Ecto neural progenitor cell (in vitro differentiated cells): ENCODE results near the gene RGPD5.
"Not testable (repeated sequence)": the region's sequence is repeated elsewhere in the genome, so short reads cannot be mapped to it uniquely, and the experiment has no call there.

ENCODE experiments used
- DNase-seq: peaks from one replicate; pipeline ENCODE4 v3.0.0-alpha.2; 2018; ENCODE audit warnings: low spot score

The RGPD5 gene

DNA sequence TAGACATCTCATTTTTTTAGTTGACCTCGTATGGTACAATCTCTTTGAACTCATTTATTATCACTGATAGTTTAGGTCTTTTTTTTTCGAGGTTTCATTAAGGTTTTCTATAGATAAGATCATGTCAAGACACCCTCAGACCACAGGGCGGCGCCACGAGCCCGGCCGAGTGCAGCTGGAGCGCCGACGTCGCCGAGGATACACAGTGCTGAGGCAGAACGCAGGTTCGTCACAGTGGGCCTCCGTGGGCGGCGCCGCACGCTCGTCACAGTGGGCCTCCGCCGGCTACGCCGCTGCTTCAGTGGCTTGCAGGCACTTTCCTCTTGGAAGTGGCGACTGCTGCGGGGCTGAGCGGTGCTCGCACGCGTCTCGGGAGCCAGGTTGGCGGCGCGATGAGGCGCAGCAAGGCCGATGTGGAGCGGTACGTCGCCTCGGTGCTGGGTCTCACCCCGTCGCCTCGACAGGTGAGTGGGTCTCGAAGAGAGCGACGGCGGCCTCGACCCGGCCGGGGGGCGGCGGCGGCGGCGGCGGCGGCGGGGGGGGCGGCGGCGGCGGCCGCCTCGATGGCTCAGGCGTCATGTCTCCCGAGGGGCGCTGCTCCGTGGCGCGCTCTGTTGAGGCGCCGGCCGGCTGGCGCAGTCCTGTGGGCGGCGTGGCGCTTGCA, at the start of gene RGPD5:
TSS of gene RGPD5 (plus strand) at position 232 of the 664 bp plus-strand sequence. CDS start at position 393, 161 bp downstream.
- not testable (repeated sequence) for DNase-seq

DNA sequence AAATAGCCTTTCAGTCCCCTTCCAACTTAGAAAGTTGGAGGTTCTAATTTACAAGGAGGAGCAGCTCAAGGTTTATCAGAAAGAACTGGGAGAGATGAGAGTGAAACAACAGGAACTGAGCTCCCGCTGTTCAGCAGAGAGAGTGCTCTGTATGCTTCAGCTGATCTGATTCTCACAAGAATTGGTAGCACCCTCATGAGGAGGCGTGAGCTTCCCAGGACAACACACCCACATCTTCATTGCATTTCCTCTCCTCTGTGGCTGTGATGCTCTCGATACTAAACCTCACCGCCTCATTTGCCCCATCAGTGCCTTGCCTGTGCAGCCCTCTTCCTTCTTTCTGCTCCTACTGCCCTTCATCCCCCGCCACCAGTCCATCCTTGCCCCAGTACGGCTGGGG, 42.5 kb upstream of the RGPD5 start:
- DNase-seq: not testable (repeated sequence)

DNA sequence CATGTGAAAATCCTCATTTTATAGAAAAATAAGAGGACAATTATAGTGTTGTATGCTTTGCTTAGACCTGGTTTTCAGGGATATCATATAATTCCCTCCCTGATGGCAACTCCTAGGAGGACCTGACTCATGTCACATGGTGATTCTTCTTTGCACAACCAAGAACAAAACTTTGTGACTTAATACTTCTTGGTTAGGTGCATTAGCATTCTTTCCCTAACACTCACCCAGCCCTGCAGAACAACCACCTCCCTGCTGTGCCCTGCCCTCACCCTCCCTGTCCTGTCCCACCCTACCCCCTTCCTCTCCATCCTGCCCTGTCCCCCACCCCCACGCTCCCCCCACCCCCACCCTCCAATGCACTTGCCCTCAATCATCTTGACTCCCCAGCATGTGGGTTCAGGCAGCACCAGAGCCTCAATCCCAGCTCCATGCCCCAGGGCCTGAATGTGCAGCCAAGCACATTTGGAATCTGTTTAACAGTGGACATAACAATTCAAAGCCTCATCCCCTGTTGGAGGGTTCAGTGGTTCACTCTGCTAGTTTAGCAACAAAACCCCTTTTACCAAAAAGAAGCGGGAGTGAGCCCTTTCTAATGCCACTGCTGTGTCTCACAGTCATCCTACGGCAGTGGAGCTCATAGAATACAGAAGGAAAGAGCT, 36.8 kb upstream of the RGPD5 start:
- not testable (repeated sequence) for DNase-seq

DNA sequence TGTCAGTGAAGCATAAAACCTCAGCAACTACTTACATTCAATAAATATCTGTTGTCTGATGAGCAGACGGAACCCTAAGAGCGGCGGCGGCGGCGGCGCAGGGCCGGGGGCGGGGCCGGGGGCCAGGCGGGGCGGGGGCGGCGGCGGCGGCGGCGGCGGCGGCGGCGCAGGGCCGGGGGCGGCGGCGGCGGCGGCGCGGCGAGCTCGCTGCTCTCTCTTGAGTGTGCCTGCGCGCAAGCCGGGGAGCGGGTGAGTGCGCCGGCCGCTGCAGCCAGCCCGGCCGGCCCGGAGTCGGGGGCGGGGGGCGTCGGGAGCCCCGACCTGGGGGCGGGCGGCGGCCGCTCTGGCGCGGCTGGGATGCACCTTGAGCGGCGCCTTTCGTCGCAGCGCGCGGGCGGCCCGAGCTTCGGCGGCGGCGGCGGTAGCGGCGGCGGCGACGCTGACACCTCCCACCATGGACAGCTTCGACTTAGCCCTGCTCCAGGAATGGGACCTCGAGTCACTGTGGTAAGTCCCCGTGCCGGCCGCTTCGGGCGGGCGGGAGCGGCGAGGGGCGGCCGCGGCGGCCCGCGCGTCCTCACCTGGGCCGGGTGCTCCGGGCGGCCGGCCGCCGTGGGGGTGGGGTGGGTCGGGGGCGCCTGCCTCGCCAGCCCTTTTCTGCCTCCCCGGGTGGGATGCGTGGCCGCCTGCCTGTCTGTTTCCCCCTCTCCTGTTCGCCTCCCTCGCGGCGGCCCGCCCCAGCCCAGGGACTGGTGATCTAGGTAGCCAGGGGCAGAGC, 33.7 kb upstream of the RGPD5 start:
- DNase-seq: not testable (repeated sequence)

DNA sequence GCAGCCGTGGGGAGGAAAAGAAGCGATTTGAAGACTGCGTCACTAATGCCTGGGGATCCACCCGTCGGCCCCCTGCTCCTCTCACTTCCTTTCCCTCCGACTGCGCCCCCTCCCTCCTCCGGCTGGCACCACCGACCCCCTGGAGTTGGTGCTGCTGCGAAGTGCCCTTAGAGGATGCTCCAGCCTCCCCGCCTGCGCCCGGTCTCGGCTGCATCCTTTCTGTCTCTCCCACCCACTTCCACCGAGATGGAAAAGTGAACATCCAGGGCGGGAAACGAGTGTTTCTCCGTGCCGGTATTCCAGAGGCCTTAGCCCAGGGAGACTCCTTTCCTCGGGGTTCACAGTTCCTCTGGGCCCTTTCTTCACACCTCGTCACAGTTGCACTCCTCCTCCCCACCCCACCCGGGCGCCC, 33.1 kb upstream of the RGPD5 start:
- DNase-seq: not testable (repeated sequence)

DNA sequence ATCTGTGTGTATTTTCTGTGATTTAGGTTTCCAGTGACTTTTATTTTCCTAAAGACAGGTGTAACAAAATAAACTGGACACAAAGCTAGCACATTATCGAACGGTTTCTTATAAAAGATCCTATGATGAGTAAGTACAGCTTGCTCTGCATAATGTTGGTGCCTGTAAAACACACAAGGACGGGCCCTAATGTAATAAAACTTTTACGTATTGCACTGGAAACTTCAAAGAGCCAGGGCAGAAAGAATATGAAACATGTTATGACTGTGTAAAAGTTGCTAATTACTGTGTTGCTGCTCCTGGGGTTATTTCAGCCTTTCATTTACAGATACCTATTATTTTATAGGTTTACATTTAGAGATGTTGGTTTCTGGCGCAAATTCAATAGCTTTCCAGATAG, 32.1 kb upstream of the RGPD5 start:
- not testable (repeated sequence) for DNase-seq

DNA sequence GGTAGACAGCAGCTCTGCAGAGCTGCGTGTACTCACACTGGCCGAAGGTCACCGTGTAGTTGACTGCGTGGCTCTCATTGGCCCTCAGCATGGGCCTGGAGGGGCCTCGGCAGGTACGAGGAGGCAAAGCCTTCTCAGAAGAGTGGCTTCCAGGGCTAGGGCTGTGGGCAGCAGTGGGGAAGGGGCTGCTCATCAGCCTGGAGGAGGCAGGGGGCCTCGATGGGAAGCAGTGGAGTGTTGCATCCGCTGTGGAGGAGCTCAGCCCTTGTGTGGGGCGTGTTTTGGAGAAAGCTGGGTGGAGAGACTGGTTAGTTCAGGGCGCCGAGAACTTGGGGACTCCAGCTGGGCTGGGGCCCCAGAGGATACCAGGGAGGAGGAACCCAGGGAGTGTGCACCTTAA, 28.0 kb upstream of the RGPD5 start:
- not testable (repeated sequence) for DNase-seq

DNA sequence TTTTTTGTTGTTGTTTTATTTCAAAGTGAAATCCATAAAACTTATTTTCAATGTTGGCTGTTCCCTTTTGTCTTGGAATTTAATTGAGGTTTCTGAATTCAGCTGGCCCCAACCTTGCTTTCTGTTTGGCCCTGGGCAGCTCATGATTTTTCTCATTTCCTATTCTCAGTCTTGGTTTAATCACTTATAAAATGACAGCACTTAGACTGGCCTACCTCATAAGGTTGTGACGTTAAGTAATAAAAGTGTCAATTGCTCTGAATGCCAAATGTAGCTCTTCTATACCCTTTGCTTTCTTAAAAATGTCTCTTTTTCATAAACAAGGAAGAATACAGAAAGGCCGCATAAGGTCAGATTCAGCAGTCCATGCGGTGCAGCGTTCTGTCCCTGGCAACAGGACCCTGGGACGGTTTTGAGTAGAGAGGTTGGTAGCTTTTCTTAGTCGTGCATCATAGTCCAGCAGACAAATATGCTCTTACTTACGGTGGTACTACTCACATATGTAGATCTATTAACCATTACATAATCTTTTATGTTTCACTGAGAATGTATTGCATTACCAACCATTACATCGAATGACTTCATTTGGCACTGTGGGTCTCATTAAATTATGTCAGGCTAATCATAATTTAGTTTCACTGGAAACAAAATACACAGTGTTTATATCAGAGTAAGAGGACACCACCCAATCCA, 27.1 kb upstream of the RGPD5 start:
- not testable (repeated sequence) for DNase-seq

DNA sequence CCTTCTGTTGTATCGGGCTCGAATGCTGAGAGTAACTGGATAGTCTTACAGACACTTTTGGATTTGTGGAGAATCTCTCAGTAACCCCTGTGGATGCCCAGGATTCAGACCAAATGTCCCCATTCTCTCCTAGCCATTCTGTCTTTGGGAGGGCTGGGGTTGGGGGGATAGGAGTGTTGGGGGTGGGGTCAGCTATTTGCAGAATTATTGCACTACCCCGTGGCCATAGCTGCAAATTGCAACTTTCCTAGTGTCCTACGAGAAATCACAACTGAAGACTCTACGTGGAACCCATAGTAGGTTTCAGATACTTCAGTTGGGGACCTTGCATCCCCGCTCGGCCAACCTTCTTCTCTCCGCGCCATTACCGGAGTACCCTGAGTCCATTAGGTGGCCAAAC, 25.2 kb upstream of the RGPD5 start:
- DNase-seq: not testable (repeated sequence)

DNA sequence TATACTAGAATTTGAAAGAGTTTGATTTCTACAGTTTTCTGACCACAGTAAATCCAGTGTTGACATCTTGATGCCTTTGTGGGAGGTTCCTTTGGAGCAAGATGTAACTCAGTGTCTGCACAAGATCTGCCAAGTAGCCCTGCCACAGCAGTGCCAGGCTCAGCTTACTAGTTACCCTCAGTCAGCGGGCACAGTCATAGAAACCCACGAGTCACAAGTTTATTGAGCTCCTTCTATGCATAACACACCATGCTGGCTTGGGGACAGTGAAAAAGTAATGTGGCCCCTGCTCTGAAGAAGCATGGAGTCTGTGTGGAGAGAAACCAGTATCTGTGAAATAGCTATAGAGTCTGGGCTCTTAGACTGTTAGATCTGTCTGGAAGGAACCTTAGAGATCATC, 15.0 kb upstream of the RGPD5 start:
- DNase-seq: not testable (repeated sequence)

DNA sequence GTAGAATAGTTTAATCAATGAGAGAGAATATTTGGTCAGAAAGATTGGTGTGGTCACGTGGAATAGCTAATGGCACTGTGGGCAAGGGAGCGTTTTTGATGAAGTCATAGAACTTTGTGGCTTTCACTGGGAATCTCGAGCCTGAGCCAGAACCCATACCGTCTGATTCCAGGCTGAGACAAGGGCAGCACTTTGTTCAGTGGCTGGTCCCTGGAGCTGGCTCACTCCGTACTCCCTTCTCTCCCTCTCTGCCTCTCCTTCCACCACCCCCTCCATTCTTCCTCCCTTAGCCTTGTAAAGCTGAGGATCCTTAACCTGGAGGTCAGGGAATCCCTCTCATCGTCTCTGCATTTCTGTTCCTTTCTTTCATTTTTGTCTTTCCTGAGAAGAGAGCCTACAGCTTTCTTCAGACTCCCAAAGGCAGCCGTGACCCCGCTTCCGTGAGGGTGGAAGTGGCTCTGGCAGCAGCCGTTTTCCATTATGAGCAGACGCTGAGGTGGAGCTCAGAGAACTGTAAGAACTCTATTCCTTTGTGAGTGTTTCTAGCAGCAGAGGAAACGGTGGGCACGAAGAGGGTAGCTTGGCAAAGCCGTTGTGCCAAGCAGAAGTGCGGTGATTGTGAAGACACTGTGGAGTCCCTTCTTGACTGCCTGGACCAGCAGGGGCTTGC, 12.8 kb upstream of the RGPD5 start:
- DNase-seq: not testable (repeated sequence)

DNA sequence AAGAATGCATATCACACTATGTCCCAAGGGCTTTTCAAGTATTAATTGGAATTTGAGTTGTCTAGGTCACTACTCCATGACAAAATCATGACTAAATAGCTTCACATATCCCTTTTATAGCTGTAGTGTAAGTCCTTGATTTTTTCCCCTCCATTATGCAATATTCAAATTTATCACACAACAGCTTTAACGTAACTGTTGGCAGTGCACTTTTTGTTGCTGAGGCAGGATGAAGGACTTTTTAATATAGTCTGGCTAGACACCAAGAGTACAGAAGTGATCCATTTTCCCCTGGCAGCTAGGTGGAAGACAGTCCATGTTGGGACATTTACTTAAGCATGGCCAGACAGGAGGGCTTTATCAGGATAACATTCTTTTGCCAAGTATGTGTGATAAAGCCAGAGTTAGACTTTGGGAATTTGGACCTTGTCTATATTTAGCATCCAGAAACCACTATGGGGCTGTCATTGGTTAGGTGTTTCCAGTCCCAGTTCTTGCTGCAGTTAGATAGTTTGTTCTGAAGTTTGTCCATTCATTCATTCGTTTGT, 11.6 kb upstream of the RGPD5 start:
- DNase-seq: not testable (repeated sequence)

DNA sequence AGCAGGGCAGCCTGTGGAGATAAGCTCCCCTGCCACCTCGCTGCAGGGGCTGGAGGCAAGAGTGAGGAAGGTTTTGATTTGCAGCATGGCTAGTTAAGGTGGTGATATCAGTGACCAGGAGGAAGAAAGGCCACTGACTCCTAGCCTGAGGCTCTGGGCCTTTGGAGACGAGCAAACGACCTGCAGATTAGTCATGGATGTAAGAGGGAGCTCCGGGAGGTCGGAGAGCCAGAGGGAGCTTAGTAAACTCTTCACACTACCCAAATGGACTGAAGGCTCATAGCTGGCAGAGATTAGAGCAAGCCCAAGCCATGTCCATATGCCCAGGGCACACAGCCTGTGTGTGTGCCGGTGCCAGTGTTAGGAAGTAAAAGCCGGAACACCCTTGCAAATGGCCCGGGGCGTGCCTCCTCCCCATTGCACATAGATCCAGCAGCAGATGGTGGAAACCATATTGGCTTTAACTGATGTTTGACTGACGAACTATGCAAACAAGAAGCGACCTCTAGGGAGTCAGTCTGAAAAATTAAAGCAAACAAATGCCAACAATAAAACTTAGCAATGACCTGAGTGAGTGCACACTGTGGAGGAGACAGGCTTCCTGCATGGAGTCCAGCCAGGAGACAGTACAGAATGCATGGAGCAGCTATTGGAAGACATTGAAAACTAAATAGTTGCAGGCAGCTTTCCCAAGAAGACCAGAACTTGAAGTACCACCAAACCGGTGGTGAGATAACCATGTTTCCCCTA, 2.4 kb upstream of the RGPD5 start:
- DNase-seq: not testable (repeated sequence)

DNA sequence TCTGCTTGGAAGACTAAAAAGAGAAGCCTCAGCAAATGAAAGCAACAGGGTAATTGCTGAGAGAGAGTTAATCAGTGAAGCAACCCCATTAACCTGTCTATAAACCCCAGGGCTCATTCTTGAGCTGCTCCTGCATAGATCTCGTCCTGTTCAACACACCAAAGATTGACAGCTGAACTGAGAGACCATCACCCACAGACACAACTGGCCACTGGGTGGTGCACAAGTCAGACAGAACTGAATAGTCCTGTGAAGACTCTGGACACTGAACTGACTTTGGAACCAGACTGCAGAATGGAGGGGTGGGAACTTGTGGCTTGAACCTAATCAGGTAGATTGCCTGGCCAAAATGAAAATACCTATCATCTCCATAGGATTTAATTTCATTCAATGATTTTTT, 1.4 kb upstream of the RGPD5 start:
- not testable (repeated sequence) for DNase-seq

DNA sequence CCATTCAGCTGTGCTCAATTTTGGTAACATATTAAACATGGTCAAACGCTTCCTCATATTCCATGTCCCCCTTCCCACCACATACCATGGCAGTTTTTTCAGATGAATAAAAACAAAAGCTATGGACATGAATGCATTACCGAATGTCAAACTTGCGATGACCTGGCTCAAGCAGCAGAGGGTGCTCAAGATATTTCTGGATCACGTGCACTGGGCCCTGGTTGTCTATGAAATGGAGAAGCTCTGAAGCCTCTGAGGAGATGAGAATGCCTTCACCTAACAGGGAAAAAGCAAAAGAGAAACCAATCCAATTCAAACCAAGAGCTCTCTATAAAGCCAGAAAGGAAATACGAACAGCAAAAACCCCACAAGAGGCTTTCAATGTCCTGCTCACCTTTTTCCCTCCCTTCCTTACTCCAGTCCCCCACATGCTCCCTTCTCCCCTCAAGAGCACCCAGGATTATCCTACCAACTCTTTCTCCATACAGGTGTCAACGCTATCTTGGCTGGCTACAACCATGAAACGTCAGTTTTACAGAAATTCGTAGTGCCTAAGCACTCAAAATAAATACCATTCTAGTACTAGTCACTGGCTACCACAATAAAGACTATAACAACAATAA, 77.1 kb downstream of the RGPD5 start:
- DNase-seq: not testable (repeated sequence)

DNA sequence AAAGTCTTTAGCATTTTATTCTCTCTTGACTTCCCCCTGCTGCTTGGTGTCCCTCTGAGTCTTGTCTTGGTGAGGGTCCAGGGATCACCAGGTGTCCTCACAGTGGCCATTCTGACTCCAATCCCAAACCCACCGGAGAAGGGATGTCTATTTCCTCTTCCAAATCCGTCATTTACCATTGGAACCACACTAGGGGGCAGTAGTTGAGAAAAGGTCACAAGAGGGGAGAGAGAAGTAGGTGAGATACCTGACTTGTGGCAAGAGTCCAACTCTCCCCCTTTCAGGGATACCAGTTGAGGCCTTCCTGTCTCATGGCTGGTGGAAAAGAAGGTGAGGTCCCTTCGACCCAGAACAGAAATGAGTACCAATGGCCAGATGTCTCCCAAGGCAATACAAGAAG, 82.5 kb downstream of the RGPD5 start:
- DNase-seq: not testable (repeated sequence)

DNA sequence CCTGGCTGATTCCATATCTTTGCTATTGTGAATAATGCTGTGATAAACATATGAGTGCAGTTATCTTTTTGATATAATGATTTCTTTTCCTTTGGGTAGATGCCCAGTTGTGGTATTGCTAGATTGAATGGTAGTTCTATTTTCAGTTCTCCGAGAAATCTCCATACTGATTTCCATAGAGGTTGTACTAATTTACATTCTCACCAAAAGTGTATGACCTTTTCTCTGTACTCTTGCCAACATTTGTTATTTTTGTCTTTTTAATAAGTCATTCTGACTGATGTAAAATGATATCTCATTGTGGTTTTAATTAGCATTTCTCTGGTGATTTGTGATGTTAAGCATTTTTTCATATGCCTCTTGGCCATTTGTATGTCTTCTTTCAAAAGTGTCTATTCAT, 88.0 kb downstream of the RGPD5 start:
- not testable (repeated sequence) for DNase-seq

DNA sequence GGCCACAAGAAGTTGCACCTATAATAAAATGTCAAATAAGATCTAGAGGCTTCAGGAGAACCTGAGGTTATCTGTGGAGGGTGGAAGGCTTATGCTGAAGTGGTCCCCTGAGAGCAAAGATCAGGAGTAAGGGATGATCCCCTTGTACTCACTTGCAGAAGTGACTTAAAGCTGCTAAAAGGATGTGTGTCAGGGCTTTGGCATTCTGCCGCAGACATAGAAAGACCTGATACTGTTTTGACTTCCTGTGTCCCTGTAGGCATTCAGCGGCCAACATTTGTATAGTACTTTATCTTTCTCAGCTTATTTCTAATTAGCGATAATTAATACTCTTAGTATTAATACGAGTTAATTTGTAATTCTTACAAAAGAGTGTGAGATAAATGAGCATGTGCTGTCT, 94.3 kb downstream of the RGPD5 start:
- DNase-seq: not testable (repeated sequence)

DNA sequence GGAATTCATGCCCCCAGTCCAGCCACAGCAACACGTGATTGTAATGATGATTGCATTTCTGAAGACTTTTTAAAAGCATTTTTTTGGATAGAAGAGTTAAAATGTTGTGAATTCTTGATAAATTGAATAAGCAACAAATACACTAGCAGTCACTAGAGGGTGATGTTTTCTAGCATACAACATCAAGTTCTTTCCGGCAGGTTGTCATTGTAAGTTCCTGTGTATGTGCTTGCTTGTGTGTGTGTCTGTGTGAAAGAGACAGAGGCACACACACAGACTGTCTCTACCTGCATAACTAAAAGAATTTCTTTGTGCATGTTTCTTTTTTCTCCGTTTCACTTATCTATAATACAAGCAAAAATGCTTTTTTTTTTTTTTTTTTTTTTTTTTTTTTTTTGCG, 95.8 kb downstream of the RGPD5 start:
- not testable (repeated sequence) for DNase-seq

DNA sequence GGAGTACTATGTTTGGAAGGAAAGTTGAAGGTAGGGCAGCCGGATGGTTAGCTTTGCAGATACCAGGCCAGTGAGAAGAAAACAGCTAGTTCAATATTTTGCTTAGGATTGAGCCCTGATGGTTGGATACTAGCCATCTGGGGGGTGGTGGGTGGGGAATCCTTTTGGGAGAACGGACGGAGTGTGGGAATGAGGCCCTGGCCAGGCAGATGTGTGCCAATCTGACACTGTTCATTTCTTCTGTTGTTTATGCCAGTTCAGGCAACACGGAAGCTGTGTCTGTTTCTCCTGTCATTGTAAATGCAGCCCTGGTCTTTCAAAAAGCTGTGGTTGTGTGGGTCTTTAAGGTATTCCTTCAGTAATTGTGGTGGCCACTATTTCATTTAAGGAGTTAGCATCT, 96.9 kb downstream of the RGPD5 start:
- DNase-seq: not testable (repeated sequence)
